ENCODE measurements around the gene TXNDC16. TPM values are rescaled to one million over a fixed set of nuclear protein-coding genes. Genes with fewer than 3 reads are reported as not detected.

TXNDC16 gene
- total and polyA plus RNA-seq, 2 donors (not counting 1 experiment from before 2014, with no cell fraction given): 0.75 to 7.0 TPM

GRCh38 chr14:52447236-52447635, 105.1 kb downstream of the TXNDC16 start:
- no peak overlapping the region for H3K9ac ChIP-seq (ENCODE audit: low read length)
- ChIA-PET POLR2A (no interaction called here), CTCF (no interaction called here)
- Mint-ChIP-seq H3K4me3 (no peak overlapping the region), H3K27ac (no peak overlapping the region), H3K27me3 (no peaks in the 10 kb centered on the region), H3K9me3 (ENCODE audit: insufficient read depth) (peaks cover 10% of the 10 kb centered on the region), H3K4me1 (no peaks in the 10 kb centered on the region)
- no peaks in the 10 kb centered on the region for H3K27me3 ChIP-seq (replicated peaks in 1 of 4; ENCODE audit: control extremely low read depth in 1 of 4, control insufficient read depth in 3 of 4, insufficient read depth in 4 of 4, low read length in 3 of 4)
- no peaks in the 10 kb centered on the region for H4K20me1 ChIP-seq (ENCODE audit: control insufficient read depth, insufficient read depth, low read length, poor library complexity, severe bottlenecking)
- WGBS (ENCODE audit: insufficient coverage): 80% methylated on average over 1 of the region's 3 CpGs
- intact Hi-C loops (cut with micrococcal nuclease): no loop called here
- no peaks in the 10 kb centered on the region for H3K79me2 ChIP-seq (ENCODE audit: control insufficient read depth, insufficient read depth, low read length)
- H3K4me2 ChIP-seq (replicated peaks; ENCODE audit: low read depth, low read length, poor library complexity, severe bottlenecking): no peak overlapping the region
- no peak overlapping the region for H3K27ac ChIP-seq (ENCODE audit: low read length in 2 of 2)
- H3K4me3 ChIP-seq (ENCODE audit: control extremely low read depth in 1 of 5, extremely low read depth in 1 of 5, insufficient read depth in 1 of 5, low read depth in 2 of 5, low read length in 4 of 5): no peak overlapping the region
- peaks cover 0 to 1% (median 0%) of the 10 kb centered on the region in 3 donors for H3K9me3 ChIP-seq (ENCODE audit: control extremely low read depth in 1 of 3, control insufficient read depth in 2 of 3, insufficient read depth in 1 of 3, low read length in 2 of 3)
- H3K36me3 ChIP-seq (replicated peaks in 1 of 2; ENCODE audit: control extremely low read depth in 1 of 2, control insufficient read depth in 1 of 2, extremely low read depth in 1 of 2, insufficient read depth in 2 of 2, low read length in 1 of 2): peaks cover 0 to 5% of the 10 kb centered on the region in 2 experiments
- DNase-seq: no peak
- ATAC-seq (ENCODE audit: low read depth): no peak
- no peaks in the 10 kb centered on the region for H3K4me1 ChIP-seq (ENCODE audit: control insufficient read depth in 2 of 2, insufficient read depth in 2 of 2, low read length in 2 of 2)
- TF ChIP-seq CTCF (IDR thresholded peaks at IDR 0.05) (no peak), EZH2 (IDR thresholded peaks at IDR 0.05; ENCODE audit: borderline replicate concordance, insufficient read depth, low read depth, low read length, poor library complexity, severe bottlenecking) (no peak)
- no peak overlapping the region for H2AFZ ChIP-seq (ENCODE audit: insufficient read depth, low read depth, low read length, poor library complexity, severe bottlenecking)

DNA sequence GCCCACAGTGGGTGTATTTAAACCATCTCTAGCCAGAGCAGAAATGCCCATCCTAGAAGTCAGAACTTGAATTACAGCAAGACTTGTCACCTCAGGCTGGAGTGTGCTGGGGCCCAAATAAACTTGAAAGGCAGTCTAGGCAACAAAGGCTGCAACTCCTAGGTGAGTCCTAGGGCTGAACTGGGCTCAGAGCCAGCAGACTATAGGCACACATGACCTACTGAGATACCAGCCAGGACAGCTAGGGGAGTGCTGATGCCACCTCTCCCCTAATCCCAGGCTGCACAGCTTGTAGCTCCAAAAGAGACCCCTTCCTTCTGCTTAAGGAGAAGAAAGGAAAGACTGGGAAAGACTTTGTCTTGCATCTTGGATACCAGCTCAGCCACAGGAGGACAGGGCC, 106.0 kb downstream of the TXNDC16 start:
- Mint-ChIP-seq H3K27me3 (no peaks in the 10 kb centered on the region), H3K27ac (no peak overlapping the region), H3K4me3 (no peak overlapping the region), H3K9me3 (ENCODE audit: insufficient read depth) (peaks cover 10% of the 10 kb centered on the region), H3K4me1 (no peaks in the 10 kb centered on the region)
- Histone ChIP-seq H3K4me3 (ENCODE audit: control extremely low read depth in 1 of 5, extremely low read depth in 1 of 5, insufficient read depth in 1 of 5, low read depth in 2 of 5, low read length in 4 of 5) (no peak overlapping the region), H2AFZ (ENCODE audit: insufficient read depth, low read depth, low read length, poor library complexity, severe bottlenecking) (no peak overlapping the region), H3K9ac (ENCODE audit: low read length) (no peak overlapping the region), H3K36me3 (replicated peaks in 1 of 2; ENCODE audit: control extremely low read depth in 1 of 2, control insufficient read depth in 1 of 2, extremely low read depth in 1 of 2, insufficient read depth in 2 of 2, low read length in 1 of 2) (peaks cover 0 to 5% of the 10 kb centered on the region in 2 experiments), H3K9me3 (ENCODE audit: control extremely low read depth in 1 of 3, control insufficient read depth in 2 of 3, insufficient read depth in 1 of 3, low read length in 2 of 3) (peaks cover 0 to 1% (median 0%) of the 10 kb centered on the region in 3 donors), H3K27ac (ENCODE audit: low read length in 2 of 2) (no peak overlapping the region), H3K27me3 (replicated peaks in 1 of 4; ENCODE audit: control extremely low read depth in 1 of 4, control insufficient read depth in 3 of 4, insufficient read depth in 4 of 4, low read length in 3 of 4) (no peaks in the 10 kb centered on the region), H3K4me1 (ENCODE audit: control insufficient read depth in 2 of 2, insufficient read depth in 2 of 2, low read length in 2 of 2) (no peaks in the 10 kb centered on the region), H3K4me2 (replicated peaks; ENCODE audit: low read depth, low read length, poor library complexity, severe bottlenecking) (no peak overlapping the region), H4K20me1 (ENCODE audit: control insufficient read depth, insufficient read depth, low read length, poor library complexity, severe bottlenecking) (no peaks in the 10 kb centered on the region), H3K79me2 (ENCODE audit: control insufficient read depth, insufficient read depth, low read length) (no peaks in the 10 kb centered on the region)
- CTCF ChIA-PET: no interaction called here
- ATAC-seq (ENCODE audit: low read depth) (no peak), DNase-seq (no peak)
- POLR2A ChIA-PET: no interaction called here
- TF ChIP-seq CTCF (IDR thresholded peaks at IDR 0.05) (no peak), EZH2 (IDR thresholded peaks at IDR 0.05; ENCODE audit: borderline replicate concordance, insufficient read depth, low read depth, low read length, poor library complexity, severe bottlenecking) (no peak)
- intact Hi-C loops (cut with micrococcal nuclease): no loop called here

Measured in B cell (primary cell).